Ovary (tissue), 3 donors: ENCODE data around the gene COL5A1.

Source experiments
- EP300 ChIP-seq: sonication (generic); formaldehyde crosslinking; IDR thresholded peaks from one replicate; pipeline ENCODE4 v1.6.1; 2017; ENCODE audit warnings: antibody characterized with exemption
- POLR2A ChIP-seq: fragments of 450-650 bp; IDR thresholded peaks from one replicate; pipeline ENCODE4 v1.6.1; 2017; ENCODE audit warnings: antibody characterized with exemption, mild to moderate bottlenecking, moderate library complexity
- TF ChIP-seq, protein P1 (sequence below), 3 donors: fragments of 450-650 bp in 2 of 3; fragments of 200-600 bp in 1 of 3; IDR thresholded peaks; one replicate each; pipeline versions ENCODE4 v1.5.1 to v1.8.0; 2016 to 2022; ENCODE audit warnings: antibody characterized with exemption in 3 of 3, mild to moderate bottlenecking in 1 of 3
- donor health status: DM: no; HTN: no; CAD: no.

DNA sequence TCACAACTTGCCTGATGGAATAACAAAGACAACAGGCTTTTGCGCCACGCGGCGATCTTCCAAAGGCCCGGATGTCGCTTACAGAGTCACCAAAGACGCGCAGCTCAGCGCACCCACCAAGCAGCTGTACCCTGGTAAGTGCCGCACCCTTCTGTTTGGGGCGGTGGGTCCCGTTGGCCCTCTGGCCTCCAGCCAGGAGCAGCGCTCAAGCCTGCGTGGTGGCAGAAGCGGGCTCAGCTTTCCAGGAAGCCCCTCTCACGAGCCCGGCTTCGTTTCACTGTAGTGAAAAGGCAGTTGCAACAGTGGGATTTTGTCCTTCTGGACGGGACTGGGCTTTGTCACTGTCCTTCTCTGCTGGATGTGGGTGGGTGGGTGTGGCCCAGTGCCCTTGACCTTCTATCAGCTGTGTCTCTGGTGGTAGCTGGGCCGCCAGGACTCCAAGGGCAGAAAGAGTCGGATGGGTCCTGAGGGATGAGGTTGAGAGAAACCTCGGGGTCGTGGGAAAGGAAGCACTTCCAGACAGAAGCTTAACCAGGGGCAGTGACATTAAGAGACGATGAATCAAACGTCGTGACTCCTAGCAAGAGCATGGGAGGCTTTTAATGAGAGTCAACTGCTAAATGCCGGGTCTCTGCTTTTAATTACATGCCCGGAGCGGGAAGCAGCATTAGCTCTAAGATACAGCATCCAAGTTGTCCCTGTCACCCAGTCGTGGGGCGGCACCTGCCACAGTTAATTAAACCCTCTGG, 49.5 kb downstream of the COL5A1 start:
- TF ChIP-seq, protein P1, sequence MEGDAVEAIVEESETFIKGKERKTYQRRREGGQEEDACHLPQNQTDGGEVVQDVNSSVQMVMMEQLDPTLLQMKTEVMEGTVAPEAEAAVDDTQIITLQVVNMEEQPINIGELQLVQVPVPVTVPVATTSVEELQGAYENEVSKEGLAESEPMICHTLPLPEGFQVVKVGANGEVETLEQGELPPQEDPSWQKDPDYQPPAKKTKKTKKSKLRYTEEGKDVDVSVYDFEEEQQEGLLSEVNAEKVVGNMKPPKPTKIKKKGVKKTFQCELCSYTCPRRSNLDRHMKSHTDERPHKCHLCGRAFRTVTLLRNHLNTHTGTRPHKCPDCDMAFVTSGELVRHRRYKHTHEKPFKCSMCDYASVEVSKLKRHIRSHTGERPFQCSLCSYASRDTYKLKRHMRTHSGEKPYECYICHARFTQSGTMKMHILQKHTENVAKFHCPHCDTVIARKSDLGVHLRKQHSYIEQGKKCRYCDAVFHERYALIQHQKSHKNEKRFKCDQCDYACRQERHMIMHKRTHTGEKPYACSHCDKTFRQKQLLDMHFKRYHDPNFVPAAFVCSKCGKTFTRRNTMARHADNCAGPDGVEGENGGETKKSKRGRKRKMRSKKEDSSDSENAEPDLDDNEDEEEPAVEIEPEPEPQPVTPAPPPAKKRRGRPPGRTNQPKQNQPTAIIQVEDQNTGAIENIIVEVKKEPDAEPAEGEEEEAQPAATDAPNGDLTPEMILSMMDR (IDR thresholded peaks at IDR 0.05) = no peak
- TF ChIP-seq POLR2A = no peak
- TF ChIP-seq EP300 = no peak
